Osteoblast (primary cell): ENCODE measurements around the gene PKDCC. TPM values are rescaled to one million over a fixed set of nuclear protein-coding genes. Genes with fewer than 3 reads are reported as not detected.

ENCODE experiments used
- DNase-seq: peaks from one replicate; pipeline ENCODE4 v3.0.0; 2011; ENCODE audit warnings: low spot score, mixed read lengths; ENCODE audit not compliant: insufficient read length; ENCODE audit errors: missing footprints
- H2AFZ ChIP-seq: 2 replicates; pipeline ENCODE4 v1.6.0; 2011; ENCODE audit warnings: mild to moderate bottlenecking, low read length
- H3K27ac ChIP-seq: 2 replicates; pipeline ENCODE4 v1.5.1; 2011; ENCODE audit warnings: mild to moderate bottlenecking, low read depth, low read length, moderate library complexity
- H3K27me3 ChIP-seq: 2 replicates; pipeline ENCODE4 v1.6.0; 2012; ENCODE audit warnings: mild to moderate bottlenecking, control low read depth, inconsistent platforms, low read length, moderate library complexity; ENCODE audit not compliant: insufficient read depth
- H3K36me3 ChIP-seq: 2 replicates; pipeline ENCODE4 v1.5.1; 2011; ENCODE audit warnings: mild to moderate bottlenecking, low read length, control low read depth, moderate library complexity; ENCODE audit not compliant: insufficient read depth
- H3K4me1 ChIP-seq: 2 replicates; pipeline ENCODE4 v1.5.1; 2011; ENCODE audit warnings: mild to moderate bottlenecking, low read length, control low read depth, moderate library complexity; ENCODE audit not compliant: insufficient read depth
- H3K4me2 ChIP-seq: 2 replicates; pipeline ENCODE4 v1.6.0; 2011; ENCODE audit warnings: mild to moderate bottlenecking, low read length; ENCODE audit not compliant: insufficient read depth
- H3K4me3 ChIP-seq: fragments of 200-600 bp; sonication (generic); 3 replicates; pipeline ENCODE4 v1.5.1; 2012; ENCODE audit warnings: mild to moderate bottlenecking, low read length, inconsistent platforms; ENCODE audit not compliant: insufficient read depth
- H3K79me2 ChIP-seq: 2 replicates; pipeline ENCODE4 v1.6.0; 2012; ENCODE audit warnings: mild to moderate bottlenecking, low read length, control low read depth, inconsistent platforms; ENCODE audit not compliant: insufficient read depth
- H3K9me3 ChIP-seq: 2 replicates; pipeline ENCODE4 v1.5.1; 2011; ENCODE audit warnings: low read depth, low read length, control low read depth
- H4K20me1 ChIP-seq: 2 replicates; pipeline ENCODE4 v1.6.0; 2012; ENCODE audit warnings: mild to moderate bottlenecking, low read length, control low read depth; ENCODE audit not compliant: insufficient read depth
- total RNA-seq: library from RNA; depleted of rRNA; stranded (reverse); fragments of >200 nt; gene quantifications from 2 replicates; pipeline ENCODE4 v1.2.3, GENCODE V29; 2012
- TF ChIP-seq, protein P1 (sequence below): IDR thresholded peaks from 2 replicates; pipeline ENCODE4 v1.5.1; 2011; ENCODE audit warnings: mild to moderate bottlenecking, low read depth, low read length, moderate library complexity; ENCODE audit errors: extremely low read depth

The PKDCC gene, protein sequence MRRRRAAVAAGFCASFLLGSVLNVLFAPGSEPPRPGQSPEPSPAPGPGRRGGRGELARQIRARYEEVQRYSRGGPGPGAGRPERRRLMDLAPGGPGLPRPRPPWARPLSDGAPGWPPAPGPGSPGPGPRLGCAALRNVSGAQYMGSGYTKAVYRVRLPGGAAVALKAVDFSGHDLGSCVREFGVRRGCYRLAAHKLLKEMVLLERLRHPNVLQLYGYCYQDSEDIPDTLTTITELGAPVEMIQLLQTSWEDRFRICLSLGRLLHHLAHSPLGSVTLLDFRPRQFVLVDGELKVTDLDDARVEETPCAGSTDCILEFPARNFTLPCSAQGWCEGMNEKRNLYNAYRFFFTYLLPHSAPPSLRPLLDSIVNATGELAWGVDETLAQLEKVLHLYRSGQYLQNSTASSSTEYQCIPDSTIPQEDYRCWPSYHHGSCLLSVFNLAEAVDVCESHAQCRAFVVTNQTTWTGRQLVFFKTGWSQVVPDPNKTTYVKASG
- total RNA-seq, result 1.2 and 4.0 TPM in 2 replicates

DNA sequence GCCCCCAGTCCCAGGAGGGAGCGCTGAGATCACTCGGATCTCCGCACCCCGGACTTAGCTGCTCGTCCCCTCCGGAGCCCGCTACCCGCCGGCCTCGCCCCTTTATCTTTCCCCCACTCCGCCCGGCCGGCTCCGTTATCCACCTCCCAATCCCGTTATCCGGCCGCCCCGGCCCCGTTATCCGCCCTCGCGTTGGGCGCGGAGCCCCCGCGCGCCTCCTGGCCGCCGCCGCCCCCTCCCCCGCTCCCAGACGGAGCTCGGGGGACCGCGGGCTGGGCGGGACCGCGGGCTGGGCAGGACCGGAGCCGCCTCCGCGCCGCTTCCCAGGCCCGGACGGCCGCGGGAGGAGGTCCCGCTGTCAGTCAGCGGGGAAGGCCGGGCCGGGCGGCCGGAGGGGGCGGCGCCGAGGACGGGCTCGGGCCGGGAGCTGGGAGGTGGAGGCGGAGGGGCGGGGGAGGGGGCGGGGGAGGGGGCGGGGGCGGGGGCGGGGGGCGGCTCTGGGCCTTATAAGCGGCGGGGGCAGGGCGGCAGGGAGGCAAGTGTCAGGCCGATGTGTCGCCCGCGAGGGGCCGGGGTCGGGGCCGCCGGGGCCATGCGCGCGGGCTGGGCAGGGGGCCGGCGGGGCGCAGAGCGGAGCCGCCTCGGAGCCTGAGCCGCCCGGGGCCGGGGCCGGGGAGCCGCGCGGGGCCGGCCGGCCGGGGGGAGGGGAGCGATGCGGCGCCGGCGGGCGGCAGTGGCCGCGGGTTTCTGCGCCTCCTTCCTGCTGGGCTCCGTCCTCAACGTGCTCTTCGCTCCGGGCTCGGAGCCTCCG is at the start of gene PKDCC:
TSS of gene PKDCC (plus strand) at position 534 of the 811 bp plus-strand sequence. CDS start at position 713, 179 bp downstream.
- H3K9me3 ChIP-seq, result no peaks in the 10 kb centered on the region
- H3K4me2 ChIP-seq, result peak within 1 kb of the TSS; percentile 89
- H2AFZ ChIP-seq, result peak within 1 kb of the TSS; percentile 68
- peaks cover 6% of the 10 kb centered on the region for H3K79me2 ChIP-seq
- TF ChIP-seq, protein P1, sequence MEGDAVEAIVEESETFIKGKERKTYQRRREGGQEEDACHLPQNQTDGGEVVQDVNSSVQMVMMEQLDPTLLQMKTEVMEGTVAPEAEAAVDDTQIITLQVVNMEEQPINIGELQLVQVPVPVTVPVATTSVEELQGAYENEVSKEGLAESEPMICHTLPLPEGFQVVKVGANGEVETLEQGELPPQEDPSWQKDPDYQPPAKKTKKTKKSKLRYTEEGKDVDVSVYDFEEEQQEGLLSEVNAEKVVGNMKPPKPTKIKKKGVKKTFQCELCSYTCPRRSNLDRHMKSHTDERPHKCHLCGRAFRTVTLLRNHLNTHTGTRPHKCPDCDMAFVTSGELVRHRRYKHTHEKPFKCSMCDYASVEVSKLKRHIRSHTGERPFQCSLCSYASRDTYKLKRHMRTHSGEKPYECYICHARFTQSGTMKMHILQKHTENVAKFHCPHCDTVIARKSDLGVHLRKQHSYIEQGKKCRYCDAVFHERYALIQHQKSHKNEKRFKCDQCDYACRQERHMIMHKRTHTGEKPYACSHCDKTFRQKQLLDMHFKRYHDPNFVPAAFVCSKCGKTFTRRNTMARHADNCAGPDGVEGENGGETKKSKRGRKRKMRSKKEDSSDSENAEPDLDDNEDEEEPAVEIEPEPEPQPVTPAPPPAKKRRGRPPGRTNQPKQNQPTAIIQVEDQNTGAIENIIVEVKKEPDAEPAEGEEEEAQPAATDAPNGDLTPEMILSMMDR, result no peak
- H4K20me1 ChIP-seq, result peaks cover 8% of the 10 kb centered on the region
- H3K4me3 ChIP-seq, result peak within 1 kb of the TSS; percentile 78
- H3K36me3 ChIP-seq, result no peaks in the 10 kb centered on the region
- peaks cover 17% of the 10 kb centered on the region for H3K4me1 ChIP-seq
- peaks cover 11% of the 10 kb centered on the region for H3K27me3 ChIP-seq
- peak; percentile 100 for DNase-seq
- H3K27ac ChIP-seq, result peak within 1 kb of the TSS; percentile 28

DNA sequence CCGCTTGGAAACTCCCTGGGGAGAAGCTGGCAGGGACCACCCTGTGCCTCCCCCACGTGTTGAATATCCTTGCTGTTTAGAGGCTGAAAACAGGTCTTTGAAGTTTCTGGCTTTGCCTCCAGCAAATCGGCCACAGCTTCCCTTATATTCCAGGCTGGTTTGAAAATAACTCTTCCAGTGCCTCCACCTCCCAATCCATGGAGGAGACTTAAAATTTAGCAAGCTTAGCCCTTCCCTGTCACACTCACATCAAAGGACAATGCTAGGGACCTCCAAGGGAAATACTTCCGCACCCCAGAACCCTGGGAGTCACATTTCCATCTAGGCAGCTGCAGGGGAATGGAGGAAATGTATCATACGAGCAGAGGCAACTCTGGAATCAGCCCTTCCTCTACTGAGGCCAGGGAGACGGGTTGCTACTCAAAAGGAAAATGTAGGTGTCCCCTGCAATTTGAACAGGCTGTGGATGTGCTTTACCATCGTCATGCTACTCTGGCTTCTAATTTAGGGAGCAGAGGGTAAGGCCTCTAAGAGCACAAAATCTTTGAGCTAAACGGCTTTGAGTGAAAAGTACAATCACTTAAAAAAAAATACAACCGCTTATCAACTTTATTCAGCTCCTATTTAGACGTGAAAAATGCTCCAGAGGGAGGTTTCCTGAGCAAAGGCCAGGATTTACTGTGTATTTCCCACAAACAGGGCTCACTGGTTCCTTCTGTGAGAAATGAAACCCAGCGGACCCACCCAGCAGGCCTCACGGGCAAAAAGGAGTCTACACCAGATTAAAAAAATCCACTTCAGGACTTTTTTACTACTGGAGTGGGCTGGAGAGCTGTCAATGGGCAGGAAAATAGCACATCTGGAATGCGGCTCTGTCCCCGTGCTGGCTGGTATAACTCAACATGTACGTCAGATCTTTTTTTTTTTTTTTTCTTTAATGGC is 49.4 kb upstream of the PKDCC start:
- DNase-seq, result no peak
- Histone ChIP-seq H3K4me2 (no peak overlapping the region), H2AFZ (no peak overlapping the region)

DNA sequence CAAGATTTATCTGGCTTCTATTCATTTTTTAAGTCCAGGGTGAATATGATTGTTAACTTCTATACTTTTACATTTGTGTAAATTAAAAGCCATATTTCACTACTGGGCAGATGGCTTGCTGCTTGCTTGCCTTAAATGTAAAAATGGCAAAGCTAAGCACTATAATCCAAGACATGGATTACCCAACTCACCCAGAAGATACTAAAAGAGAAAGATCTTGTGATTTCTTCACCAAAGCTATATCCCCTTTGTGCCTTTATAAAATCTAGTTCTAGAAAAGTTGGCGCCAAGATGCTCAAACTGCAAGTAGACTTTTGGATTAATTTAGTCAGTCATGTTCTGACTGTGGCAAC is 48.7 kb upstream of the PKDCC start:
- Histone ChIP-seq H2AFZ (no peak overlapping the region), H4K20me1 (no peaks in the 10 kb centered on the region), H3K27me3 (peaks cover 46% of the 10 kb centered on the region), H3K79me2 (no peaks in the 10 kb centered on the region), H3K9me3 (no peaks in the 10 kb centered on the region), H3K4me3 (no peak overlapping the region), H3K4me2 (no peak overlapping the region), H3K27ac (no peak overlapping the region), H3K36me3 (no peaks in the 10 kb centered on the region), H3K4me1 (no peaks in the 10 kb centered on the region)
- TF ChIP-seq, protein P1, result no peak
- DNase-seq, result no peak

More for the DNA sequence above, 49.4 kb upstream of the PKDCC start:
- no peaks in the 10 kb centered on the region for H3K36me3 ChIP-seq
- H3K4me1 ChIP-seq, result no peaks in the 10 kb centered on the region
- H3K79me2 ChIP-seq, result no peaks in the 10 kb centered on the region
- H3K27me3 ChIP-seq, result peaks cover 44% of the 10 kb centered on the region
- no peaks in the 10 kb centered on the region for H3K9me3 ChIP-seq
- no peaks in the 10 kb centered on the region for H4K20me1 ChIP-seq
- H3K4me3 ChIP-seq, result no peak overlapping the region
- no peak overlapping the region for H3K27ac ChIP-seq
- TF ChIP-seq, protein P1, result no peak
